HG03442 (cell line): ENCODE measurements around the gene KRTAP4-8.
"Not testable (repeated sequence)": the region's sequence is repeated elsewhere in the genome, so short reads cannot be mapped to it uniquely, and the experiment has no call there.

Experiments used
- ATAC-seq: cut with Tn5 transposase; IDR thresholded peaks from one replicate; pipeline ENCODE4 v1.9.1; 2021; ENCODE audit warnings: mild to moderate bottlenecking, moderate library complexity; ENCODE audit not compliant: unreplicated experiment

KRTAP4-8 gene

DNA sequence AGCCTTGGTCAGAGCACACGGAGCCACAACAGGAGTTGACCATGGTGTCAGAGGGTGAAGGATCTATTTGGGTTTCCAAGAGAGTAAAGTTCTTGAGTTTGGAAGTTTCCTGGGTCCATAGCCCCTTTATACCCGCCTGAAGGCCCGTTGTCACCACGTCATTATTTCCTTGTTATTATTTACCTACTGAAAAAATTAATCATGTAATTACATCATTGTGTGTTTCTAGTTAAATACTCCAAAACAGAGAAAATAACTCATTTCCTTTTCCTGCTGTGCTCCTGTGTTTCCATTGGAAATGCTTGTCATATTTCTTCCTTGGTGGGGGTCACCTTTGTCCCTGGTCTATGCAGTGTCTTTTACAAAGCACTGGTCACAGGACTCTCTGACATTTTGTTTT lies at the start of gene KRTAP4-8:
Gene KRTAP4-8 (minus strand): TSS at position 101 of the 400 bp plus-strand sequence. CDS start 58 bp downstream, at position 43.
- ATAC-seq: no peak

GRCh38 chr17:41145261-41145660 lies 47.3 kb upstream of the KRTAP4-8 start:
- ATAC-seq: no peak

DNA sequence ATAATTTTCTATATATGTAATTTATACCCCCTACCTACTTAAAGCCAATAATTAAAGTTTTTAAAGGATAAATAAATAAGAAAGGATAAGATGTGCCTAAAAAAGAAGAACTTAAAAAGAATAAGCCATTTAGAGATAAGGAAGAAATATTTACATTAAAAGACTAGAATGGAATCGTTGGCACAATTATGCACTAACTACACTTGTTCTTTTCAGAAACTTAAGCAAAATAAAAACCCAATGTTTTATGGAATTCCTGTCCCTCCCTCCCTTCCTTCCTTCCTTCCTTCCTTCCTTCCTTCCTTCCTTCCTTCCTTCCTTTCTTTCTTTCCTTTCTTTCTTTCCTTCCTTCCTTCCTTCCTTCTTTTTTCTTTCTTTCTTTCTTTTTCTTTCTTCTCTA lies 46.9 kb upstream of the KRTAP4-8 start:
- no peak for ATAC-seq

DNA sequence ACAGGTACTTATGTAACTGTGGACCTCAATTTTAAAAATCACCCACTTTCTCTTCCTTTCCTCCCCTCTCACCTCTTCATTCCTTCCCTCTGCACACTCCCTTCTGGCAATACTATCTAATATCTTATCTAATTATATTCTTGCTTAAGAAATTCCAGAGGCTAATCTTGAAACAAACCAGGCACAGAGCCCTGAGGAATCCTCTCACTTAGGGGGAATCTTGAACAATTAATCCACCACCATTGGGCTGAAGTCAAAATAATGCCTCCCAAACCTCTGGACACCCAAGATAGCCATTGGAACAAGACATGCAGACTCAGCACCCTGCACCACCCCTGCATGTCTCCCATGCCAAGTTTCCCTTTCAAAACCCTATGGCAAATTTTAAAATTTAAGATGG lies 43.4 kb upstream of the KRTAP4-8 start:
- ATAC-seq: no peak

DNA sequence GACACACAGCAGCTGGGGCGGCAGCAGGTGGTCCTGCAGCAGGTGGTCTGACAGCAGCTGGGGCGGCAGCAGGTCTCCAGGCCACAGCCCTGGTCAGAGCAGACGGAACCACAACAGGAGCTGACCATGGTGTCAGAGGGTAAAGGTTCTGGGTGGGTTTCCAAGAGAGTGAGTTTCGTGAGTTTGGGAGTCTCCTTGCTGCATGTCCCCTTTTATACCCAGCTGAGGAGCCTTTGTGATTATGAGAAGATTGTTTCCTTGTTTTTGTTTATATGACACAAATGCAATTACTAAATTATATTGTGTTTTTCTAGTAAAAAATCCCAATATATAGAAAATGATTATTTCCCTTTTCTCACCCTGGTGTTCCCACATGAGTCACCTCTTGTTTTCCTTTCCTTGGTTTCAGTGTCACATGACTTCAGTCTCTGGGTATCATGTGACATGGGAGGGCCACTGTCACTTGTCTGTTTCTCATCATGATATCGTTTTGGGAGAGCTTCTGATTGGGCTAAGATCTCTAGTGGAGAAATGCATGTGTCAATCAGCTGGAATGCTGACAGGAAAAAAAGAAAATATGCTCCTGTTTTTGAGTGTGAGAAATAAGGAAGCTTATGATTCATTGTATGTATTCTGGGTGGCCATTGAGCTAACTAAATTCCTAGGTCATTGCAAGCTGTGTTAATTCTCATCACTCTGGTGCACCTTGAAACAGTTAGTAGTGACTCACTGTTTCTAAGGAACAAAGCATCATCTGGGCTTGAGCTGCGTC lies 42.6 kb upstream of the KRTAP4-8 start, which contains the start of gene KRTAP4-6:
Gene KRTAP4-6 (minus strand): TSS at position 185 of the 772 bp plus-strand sequence. CDS start 57 bp downstream, at position 128.
- ATAC-seq: no peak

- not testable (repeated sequence) for ATAC-seq
Measured at GRCh38 chr17:41139865-41140264, 41.9 kb upstream of the KRTAP4-8 start.

DNA sequence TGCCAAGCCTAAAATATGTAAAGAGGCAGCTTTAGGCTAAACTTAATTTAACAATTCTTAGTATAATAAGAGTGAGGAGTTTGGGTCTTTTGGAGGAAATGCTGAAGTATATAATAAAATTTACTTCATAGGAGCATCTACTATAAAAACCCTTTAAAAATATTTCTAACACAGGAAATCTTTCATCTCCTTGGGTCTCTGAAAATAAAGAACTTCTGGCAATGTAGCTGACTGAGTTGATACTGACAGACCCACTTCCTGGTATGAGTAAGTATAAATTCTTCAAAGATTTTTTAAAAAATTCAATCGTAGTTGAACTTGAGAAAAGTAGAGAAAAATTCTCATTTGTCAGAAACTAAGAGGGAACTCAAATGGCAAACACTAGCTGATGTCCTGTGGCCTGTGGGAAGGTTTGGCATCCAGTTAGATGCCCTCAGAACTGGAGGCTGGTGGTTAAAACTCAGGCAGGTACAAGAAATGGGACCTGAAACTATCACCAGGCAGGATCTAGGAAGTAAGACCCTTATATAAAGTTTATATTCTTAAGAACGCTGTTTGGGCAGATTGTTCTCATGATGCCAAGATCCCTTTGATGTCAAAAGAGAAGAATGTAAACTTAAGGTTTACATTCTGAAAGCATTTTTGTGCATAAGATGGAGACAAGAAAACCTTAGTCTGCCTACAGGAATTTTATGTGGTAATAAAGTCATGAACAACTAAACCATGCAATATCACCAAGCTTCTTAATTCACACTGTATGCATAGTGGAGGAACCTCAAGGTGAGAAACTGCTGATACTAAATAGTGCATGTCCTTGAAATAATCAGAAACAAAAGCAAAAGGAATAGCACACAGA lies 36.2 kb upstream of the KRTAP4-8 start:
- no peak for ATAC-seq

DNA sequence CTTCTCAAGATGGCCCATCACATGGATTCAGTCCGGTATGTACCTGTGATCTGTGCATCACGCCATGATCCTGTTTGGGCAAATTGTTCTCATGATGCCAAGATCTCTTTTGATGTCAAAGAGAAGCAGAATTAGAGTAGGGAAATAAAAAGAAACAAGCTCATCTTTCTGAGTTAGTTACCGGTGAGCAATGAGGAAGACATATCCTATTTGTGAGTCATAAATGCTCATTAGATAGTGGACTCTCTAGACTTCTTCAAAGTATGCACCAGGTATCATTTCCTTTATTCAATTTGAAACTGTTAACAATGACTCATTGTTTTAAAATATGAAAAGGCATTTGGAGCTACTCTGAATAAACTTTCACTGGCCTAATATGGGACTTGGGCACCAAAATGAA lies 34.0 kb upstream of the KRTAP4-8 start:
- no peak for ATAC-seq

DNA sequence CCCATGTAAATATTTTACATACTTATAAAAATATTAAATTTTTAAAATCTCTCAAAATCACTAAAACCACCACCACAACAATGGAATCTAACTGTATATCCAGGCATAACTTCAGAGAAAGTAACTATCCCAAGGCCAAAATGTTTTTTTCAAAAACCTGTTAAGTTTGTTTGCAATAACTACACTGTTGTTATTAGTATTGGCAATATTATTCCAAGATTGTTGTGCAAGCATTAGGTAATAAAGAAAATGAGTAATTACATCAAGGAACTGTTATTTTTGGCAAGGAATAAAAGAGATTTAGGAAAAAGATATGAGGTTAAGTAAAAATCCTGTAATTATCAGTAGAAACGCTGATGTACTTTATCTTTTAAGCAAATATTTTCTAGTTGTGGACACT lies 29.4 kb upstream of the KRTAP4-8 start:
- ATAC-seq: no peak

- no peak for ATAC-seq
Measured at GRCh38 chr17:41126412-41126811, 28.5 kb upstream of the KRTAP4-8 start.

- ATAC-seq: no peak
Measured at GRCh38 chr17:41125064-41125463, 27.1 kb upstream of the KRTAP4-8 start.

- not testable (repeated sequence) for ATAC-seq
Measured at GRCh38 chr17:41123991-41124371, 26.0 kb upstream of the KRTAP4-8 start, which contains the start of gene KRTAP4-12. Gene KRTAP4-12, minus strand, starts transcription at chr17:41124182. Its CDS starts 60 bp downstream, at chr17:41124122.

GRCh38 chr17:41123292-41123990 lies 25.5 kb upstream of the KRTAP4-8 start:
- not testable (repeated sequence) for ATAC-seq

DNA sequence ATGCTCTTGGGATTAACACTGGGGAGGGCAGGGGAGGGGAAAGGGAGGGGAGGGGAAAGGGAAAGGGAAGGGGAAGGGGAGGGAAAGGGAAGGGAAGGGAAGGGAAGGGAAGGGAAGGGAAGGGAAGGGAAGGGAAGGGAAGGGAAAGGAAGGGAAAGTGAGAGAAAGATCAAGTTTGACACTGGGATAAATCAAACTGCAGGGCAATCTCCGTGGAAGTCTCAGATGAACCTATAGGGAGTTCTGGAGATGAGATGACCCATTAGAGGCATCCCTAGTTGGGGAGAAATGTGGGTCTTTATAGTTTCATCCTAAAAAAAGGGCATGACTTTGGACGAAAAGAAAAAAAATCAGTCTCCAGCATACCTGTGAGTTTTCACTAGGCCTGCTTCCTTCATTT lies 23.8 kb upstream of the KRTAP4-8 start:
- ATAC-seq: no peak

DNA sequence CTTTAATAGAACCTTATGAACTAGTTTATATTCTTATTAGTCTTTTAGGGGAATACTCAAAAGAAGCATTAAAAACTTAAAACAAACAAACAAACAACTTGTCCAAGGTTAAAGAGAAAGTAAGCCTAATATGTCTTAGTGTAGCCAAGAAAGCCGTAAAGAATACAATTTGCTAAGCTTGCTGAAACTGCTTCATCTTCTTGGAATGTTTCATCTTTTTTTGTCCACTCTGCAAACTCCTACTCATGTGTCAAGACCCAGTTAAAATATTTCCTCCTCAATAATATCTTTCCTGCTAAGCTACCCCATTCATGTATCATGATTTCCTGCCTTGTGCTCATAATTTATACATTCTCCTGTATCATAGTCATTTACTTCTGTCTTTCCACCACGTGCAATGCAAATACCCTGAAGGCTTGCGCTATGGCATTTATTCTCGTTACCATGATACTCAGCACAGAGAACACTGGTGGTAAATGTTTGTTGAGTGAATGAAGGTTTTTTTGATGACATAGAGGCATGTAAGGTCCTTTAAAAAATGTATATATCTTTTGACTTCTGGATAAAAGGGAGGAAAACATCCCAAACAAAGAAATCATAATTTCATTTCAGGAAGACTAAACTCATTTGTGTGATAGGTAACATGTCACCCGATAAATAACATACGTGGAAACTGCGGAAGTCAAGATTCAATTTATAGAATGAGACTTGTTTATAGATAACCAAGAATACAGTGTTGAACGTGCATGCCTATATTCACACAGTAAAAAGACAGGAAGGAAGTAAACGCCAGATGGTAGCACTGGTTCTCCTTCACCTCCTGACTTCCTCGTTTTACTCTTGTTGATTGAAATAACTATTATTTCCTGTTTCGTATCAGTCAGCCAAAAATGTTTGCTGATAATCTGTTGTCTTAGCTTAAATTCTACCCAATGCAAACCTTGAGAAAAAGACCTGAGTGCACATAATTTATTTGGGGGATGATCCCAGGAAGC lies 22.1 kb upstream of the KRTAP4-8 start:
- not testable (repeated sequence) for ATAC-seq

DNA sequence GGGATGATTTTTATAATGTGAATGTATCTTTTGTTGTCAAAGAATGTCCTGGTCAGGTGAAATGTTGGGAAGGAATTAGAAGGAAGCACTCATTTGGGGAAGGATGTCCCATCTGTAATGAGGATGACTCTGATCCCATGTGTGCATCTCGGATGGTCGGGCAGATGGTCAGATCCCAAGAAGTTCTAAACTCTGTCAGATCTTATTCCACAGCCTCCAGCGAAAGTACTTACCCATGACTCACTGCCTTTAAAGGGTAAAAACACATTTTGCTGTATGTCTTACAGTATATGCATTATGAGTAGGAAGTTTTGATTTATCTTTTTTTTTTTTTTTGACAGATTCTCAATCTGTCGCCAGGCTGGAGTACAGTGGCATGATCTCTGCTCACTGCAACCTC lies 20.8 kb upstream of the KRTAP4-8 start:
- ATAC-seq: no peak

- not testable (repeated sequence) for ATAC-seq
Measured at GRCh38 chr17:41117846-41118386, 20.0 kb upstream of the KRTAP4-8 start, which contains the start of gene KRTAP4-11. Gene KRTAP4-11, minus strand, starts transcription at chr17:41118373. Its CDS starts 58 bp downstream, at chr17:41118315.

DNA sequence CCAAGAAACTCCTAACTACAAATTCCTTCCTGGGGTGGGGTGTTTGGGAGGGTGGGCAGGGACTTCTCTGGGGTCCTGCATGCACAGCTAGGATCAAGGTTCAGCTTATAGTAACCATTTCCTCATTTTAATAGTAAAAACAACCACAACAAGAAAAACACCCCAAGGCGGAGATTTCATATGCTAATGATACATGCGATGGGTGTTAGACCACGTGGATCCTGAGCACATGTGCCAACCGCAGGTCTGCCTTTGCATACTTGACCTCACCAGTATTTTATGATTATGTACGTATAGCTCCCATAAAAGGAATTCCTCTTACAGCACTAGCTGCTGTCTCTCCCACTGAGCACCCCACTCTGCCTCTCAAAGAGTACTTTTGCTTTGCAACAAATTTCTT lies 18.4 kb upstream of the KRTAP4-8 start:
- no peak for ATAC-seq

- ATAC-seq: no peak
Measured at GRCh38 chr17:41111151-41111885, 13.4 kb upstream of the KRTAP4-8 start.
